GM20000 (cell line): ENCODE measurements around the gene ATP4A.
"Not testable (repeated sequence)": the region's sequence is repeated elsewhere in the genome, so short reads cannot be mapped to it uniquely, and the experiment has no call there.

Experiments
- DNase-seq: peaks from one replicate; pipeline ENCODE4 v3.0.0; 2012; ENCODE audit warnings: low spot score
- TF ChIP-seq, protein P1 (sequence below): IDR thresholded peaks from 2 replicates; pipeline ENCODE4 v1.5.1; 2012; ENCODE audit warnings: mild to moderate bottlenecking, control low read depth; ENCODE audit errors: extremely low read depth, missing control alignments

Gene ATP4A

DNA sequence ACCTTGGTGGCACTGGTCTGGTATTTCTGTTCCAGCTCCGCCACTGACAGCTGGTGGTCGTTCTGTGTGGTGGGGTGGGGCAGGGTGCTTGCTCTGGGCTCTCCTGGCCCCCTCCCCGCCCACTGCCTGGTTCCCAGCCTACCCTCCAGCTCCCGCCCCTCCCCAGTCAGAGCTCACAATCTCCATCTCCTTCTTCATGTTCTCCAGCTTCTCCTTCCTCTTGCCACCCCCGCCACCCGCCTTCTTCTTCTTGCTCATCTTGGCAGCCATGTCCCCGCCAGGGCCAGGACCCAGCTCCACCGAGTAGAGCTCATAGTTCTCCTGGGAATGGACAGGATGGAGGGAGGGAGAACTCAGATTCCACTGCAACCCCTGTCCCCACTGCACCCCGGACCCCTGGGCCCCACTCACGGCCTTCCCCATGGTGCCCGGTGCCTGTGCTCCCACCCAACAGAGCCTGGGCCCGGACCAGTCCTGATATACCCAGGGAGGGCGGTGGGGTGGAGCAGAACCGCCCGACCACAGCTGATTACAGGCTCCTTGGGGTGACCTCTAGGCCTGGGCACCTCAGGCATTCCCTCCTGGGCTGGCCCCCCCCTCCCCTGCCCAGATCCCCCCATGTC, at the start of gene ATP4A:
Gene ATP4A, minus strand, starts transcription at position 452 of the 623 bp plus-strand sequence. Its CDS starts 29 bp downstream, at position 423.
- DNase-seq = no peak
- TF ChIP-seq, protein P1, sequence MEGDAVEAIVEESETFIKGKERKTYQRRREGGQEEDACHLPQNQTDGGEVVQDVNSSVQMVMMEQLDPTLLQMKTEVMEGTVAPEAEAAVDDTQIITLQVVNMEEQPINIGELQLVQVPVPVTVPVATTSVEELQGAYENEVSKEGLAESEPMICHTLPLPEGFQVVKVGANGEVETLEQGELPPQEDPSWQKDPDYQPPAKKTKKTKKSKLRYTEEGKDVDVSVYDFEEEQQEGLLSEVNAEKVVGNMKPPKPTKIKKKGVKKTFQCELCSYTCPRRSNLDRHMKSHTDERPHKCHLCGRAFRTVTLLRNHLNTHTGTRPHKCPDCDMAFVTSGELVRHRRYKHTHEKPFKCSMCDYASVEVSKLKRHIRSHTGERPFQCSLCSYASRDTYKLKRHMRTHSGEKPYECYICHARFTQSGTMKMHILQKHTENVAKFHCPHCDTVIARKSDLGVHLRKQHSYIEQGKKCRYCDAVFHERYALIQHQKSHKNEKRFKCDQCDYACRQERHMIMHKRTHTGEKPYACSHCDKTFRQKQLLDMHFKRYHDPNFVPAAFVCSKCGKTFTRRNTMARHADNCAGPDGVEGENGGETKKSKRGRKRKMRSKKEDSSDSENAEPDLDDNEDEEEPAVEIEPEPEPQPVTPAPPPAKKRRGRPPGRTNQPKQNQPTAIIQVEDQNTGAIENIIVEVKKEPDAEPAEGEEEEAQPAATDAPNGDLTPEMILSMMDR = no peak

DNA sequence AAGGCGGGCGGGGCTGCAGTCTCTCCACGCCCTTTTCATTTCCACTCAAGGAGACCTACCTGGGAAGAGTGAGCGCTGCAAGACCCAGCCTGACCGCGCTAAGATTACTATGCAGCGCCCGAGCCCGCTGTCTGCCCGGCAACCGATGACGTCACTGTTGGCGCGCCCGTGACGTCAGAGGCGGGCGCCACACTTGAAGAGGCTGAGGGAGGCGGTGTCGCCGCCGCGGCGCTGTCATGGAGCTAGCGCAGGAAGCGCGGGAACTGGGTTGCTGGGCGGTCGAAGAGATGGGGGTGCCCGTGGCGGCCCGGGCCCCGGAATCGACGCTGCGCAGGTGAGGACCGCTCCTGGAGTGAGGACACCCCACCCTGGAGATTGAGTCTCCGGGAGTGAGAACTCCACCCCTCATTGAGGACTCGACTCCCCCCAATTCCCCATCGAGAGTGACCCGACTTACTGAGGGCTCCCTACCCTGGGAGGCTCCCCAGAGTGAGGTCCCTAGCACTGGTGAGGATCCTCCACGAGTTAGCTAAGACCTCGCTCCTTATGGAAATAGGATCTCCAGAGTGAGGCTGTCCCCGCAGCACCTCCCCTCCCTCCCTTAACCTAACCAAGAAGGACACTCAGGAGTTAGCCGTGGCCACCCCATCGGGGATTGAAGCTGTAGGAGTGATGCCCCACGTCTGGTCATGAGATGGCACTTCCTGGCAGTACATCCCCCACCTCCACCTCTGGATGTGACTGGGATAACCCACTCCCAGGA, 49.3 kb upstream of the ATP4A start, which contains the start of gene HAUS5:
Gene HAUS5, plus strand, starts transcription at position 177 of the 763 bp plus-strand sequence. Its CDS starts 60 bp downstream, at position 237.
- peak; percentile 94 for DNase-seq
- TF ChIP-seq, protein P1 = no peak

DNA sequence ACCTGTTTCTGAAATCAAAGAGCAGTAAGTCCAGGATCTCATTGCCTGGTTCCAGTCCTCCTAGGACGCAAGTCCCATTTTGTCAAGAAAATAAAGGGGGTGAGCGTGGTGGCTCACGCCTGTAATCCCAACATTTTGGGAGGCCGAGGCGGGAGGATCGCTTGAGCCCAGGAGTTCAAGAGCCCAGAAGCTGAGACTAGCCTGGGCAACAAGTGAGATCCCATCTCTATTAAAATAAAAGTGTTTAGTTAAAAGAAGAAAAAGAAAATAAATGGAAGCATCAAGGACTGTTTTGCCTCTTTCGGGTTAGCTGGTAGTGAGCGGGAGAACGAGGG, 48.7 kb upstream of the ATP4A start:
- TF ChIP-seq, protein P1 = no peak
- no peak for DNase-seq

DNA sequence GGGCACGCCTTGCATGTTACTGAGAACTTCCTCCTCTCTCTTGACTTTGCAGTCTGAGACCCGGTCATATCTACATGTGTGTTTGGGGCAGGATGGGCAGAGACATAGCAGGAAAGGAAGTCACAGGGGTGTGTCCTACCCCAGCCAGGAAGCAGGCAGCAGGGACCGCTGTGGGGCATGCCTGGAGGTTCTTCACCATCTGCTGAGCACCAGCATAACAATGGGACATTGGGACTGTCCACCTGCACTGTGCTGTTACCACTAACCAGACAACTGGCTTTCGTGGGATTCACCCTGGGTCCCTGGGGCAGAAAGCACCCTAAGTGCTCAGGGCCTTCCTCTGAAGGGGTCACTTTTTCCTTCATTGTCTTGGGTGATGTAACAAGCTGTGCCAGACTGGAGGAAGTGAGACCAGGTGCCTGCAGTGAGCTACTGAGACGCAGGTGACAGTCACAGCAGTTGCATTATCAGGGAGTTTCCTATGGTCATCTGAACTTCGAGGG, 46.4 kb upstream of the ATP4A start:
- TF ChIP-seq, protein P1 = no peak
- peak; percentile 63 for DNase-seq

DNA sequence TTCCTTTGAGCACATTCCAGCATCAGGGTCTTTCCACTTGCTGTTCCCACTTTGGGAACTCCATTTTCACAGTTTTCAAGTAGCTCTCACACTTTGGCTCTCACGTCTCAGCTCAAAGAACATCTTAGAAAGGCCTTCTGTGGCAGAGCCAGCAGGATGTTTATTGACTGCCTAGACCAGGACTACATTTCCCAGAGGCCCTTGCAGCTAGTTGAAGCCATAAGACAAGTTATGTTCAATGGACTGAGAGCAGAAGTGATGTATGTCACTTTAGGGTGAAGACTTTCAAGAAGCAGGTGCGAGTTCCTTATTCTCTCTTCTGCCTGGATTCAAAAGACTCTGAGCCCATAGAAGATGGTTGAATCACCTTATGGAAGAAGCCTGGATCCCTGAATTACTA, 44.8 kb upstream of the ATP4A start:
- no peak for DNase-seq
- TF ChIP-seq, protein P1 = no peak

DNA sequence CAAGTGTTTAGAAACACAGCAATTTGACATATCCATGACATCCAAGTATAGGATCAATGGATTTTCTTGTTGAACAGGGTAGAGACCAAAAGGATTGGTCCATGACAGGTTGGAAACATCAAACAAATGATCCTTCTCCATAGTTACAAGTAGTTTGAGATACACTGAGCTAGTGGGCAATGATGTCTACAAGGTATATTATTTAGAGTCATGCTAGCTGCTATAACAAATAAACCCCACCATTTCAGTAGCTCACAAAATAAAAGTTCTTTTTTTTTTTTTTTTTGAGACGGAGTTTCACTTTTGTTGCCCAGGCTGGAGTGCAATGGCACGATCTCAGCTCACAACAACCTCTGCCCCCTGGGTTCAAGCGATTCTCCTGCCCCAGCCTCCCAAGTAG, 44.2 kb upstream of the ATP4A start:
- TF ChIP-seq, protein P1 = no peak
- DNase-seq = no peak

DNA sequence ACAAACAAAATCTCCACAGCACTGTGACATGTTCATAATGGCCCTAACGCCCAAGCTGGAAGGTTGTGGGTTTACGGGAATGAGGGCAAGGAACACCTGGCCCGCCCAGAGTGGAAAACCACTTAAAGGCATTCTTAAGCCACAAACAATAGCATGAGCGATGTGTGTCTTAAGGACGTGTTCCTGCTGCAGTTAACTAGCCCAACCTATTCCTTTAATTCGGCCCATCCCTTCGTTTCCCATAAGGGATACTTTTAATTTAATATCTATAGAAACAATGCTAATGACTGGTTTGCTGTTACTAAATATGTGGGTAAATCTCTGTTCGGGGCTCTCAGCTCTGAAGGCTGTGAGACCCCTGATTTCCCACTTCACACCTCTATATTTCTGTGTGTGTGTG, 43.7 kb upstream of the ATP4A start:
- DNase-seq = not testable (repeated sequence)

DNA sequence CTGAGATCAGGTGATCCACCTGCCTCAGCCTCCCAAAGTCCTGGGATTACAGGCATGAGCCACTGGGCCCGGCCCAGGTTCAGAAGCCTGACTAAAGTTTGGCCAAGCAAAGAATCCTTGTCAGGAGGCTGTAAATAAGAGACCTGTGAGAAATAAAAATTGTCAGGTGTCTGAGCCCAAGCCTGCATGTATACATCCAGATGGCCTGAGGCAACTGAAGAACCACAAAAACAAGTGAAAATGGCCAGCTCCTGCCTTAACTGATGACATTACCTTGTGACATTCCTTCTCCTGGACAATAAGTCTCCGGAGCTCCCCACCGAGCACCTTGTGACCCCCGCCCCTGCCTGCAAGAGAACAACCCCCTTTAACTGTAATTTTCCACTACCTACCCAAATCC, 41.0 kb upstream of the ATP4A start:
- DNase-seq = not testable (repeated sequence)
